Measurements from ENCODE around the gene CCZ1B. TPM values are rescaled to one million over a fixed set of nuclear protein-coding genes. Genes with fewer than 3 reads are reported as not detected.
"Not testable (repeated sequence)": the region's sequence is repeated elsewhere in the genome, so short reads cannot be mapped to it uniquely, and the experiment has no call there.

CCZ1B gene
- polyA plus RNA-seq, 1 donor = 86.6 TPM

GRCh38 chr7:6749335-6749734, 76.7 kb downstream of the CCZ1B start:
- DNase-seq = not testable (repeated sequence)

Other genes starting within 250 kb of the CCZ1B start
- 79.8 TPM for gene ZDHHC4, start 248.8 kb downstream of the CCZ1B start, polyA plus RNA-seq (ENCODE audit: insufficient read length)
- 41.2 TPM for gene INTS15, start 236.3 kb downstream of the CCZ1B start, polyA plus RNA-seq (ENCODE audit: insufficient read length)
- 13.8 TPM for gene ZNF853, start 210.7 kb downstream of the CCZ1B start, polyA plus RNA-seq (ENCODE audit: insufficient read length)
- gene ZNF316, start 189.0 kb downstream of the CCZ1B start, polyA plus RNA-seq (ENCODE audit: insufficient read length) = 56.2 TPM
- gene ZNF12, start 119.3 kb downstream of the CCZ1B start, polyA plus RNA-seq (ENCODE audit: insufficient read length) = 45.4 TPM
- gene RSPH10B2, start 72.2 kb downstream of the CCZ1B start, polyA plus RNA-seq (ENCODE audit: insufficient read length) = 1.6 TPM